Breast epithelium (tissue), 3 donors: ENCODE results near the gene MYLK.

Experiments
- POLR2A ChIP-seq: fragments of 450-650 bp; IDR thresholded peaks from one replicate; pipeline ENCODE4 v1.6.1; 2016; ENCODE audit warnings: antibody characterized with exemption, mild to moderate bottlenecking, moderate library complexity
- TF ChIP-seq, protein P1 (sequence below), 3 donors: fragments of 450-650 bp; IDR thresholded peaks; one replicate each; pipeline ENCODE4 v1.5.1; 2016 to 2017; ENCODE audit warnings: antibody characterized with exemption in 3 of 3, mild to moderate bottlenecking in 3 of 3, moderate library complexity in 3 of 3

DNA sequence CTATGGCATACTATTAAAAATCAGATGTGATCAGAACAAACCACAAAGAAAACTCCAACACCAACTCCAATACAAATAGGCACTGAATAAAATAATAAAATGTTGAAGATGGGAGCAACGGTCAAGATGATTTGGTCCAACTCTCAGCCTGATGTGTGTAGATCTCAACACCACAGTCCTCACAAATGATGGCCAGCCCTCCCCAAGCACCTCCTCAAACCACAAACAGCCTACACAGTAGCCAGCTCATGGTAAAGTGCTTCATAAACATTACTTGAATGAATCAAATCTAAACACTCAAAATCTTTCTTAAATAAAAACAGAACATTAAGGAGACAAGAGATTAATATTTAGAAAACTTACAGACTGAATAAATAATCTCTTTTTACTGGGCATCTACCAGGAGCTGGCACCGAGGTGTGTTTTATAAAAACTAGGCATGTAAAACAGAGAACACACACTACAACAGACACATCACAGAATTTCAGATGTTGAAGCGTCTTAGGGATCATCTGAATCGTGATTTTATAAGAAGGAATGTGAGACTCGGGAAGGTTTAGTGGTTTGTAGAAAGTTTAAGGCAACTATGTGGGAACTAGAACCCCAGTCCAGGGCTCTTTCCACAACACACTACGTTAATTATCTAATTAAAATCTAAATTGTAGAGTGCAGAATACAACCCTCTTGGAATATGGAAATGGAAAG, 102.4 kb downstream of the MYLK start:
- no peak for TF ChIP-seq POLR2A
- TF ChIP-seq, protein P1, sequence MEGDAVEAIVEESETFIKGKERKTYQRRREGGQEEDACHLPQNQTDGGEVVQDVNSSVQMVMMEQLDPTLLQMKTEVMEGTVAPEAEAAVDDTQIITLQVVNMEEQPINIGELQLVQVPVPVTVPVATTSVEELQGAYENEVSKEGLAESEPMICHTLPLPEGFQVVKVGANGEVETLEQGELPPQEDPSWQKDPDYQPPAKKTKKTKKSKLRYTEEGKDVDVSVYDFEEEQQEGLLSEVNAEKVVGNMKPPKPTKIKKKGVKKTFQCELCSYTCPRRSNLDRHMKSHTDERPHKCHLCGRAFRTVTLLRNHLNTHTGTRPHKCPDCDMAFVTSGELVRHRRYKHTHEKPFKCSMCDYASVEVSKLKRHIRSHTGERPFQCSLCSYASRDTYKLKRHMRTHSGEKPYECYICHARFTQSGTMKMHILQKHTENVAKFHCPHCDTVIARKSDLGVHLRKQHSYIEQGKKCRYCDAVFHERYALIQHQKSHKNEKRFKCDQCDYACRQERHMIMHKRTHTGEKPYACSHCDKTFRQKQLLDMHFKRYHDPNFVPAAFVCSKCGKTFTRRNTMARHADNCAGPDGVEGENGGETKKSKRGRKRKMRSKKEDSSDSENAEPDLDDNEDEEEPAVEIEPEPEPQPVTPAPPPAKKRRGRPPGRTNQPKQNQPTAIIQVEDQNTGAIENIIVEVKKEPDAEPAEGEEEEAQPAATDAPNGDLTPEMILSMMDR (IDR thresholded peaks at IDR 0.05), result no peak
